ENCODE results near the gene RCOR3. TPM values are rescaled to one million over a fixed set of nuclear protein-coding genes. Genes with fewer than 3 reads are reported as not detected.

RCOR3 gene
- total RNA-seq, 4 donors from 2014 or later = 49.3 to 77.8 (median 57.6) TPM

GRCh38 chr1:211309617-211310016 is 50.5 kb downstream of the RCOR3 start:
- no peak for TF ChIP-seq CTCF (IDR thresholded peaks at IDR 0.05; ENCODE audit: low read depth)

- TF ChIP-seq CTCF (IDR thresholded peaks at IDR 0.05; ENCODE audit: low read depth) = no peak
These were observed 54.2 kb downstream of the RCOR3 start for GRCh38 chr1:211313392-211313791.

GRCh38 chr1:211318576-211319280 is 59.6 kb downstream of the RCOR3 start:
- no peak for TF ChIP-seq CTCF (IDR thresholded peaks at IDR 0.05; ENCODE audit: low read depth)

GRCh38 chr1:211319892-211320291 is 60.7 kb downstream of the RCOR3 start:
- no peak for TF ChIP-seq CTCF (IDR thresholded peaks at IDR 0.05; ENCODE audit: low read depth)

GRCh38 chr1:211320980-211321379 is 61.8 kb downstream of the RCOR3 start:
- TF ChIP-seq CTCF (IDR thresholded peaks at IDR 0.05; ENCODE audit: low read depth) = no peak

- TF ChIP-seq CTCF (IDR thresholded peaks at IDR 0.05; ENCODE audit: low read depth) = no peak
These were observed 64.2 kb downstream of the RCOR3 start for GRCh38 chr1:211323156-211324063.
